IPS-20b (cell line): ENCODE measurements around the gene RIMS4.

Experiments used
- H3K27ac ChIP-seq: one replicate; pipeline ENCODE4 v1.5.1; 2013; ENCODE audit warnings: low read length
- H3K27me3 ChIP-seq: 2 replicates; pipeline ENCODE4 v1.6.1; 2013; ENCODE audit warnings: mild to moderate bottlenecking, low read length, inconsistent platforms; ENCODE audit not compliant: insufficient read depth
- H3K36me3 ChIP-seq: 2 replicates; pipeline ENCODE4 v1.6.1; 2013; ENCODE audit warnings: low read depth, mild to moderate bottlenecking, inconsistent platforms, low read length, moderate library complexity; ENCODE audit not compliant: insufficient read depth
- H3K4me1 ChIP-seq: 2 replicates; pipeline ENCODE4 v1.6.1; 2013; ENCODE audit warnings: mild to moderate bottlenecking, control low read depth, inconsistent platforms, low read length, moderate library complexity; ENCODE audit not compliant: insufficient read depth
- H3K4me3 ChIP-seq: 2 replicates; pipeline ENCODE4 v1.5.1; 2013; ENCODE audit warnings: mild to moderate bottlenecking, low read length, inconsistent platforms
- H3K9ac ChIP-seq: 2 replicates; pipeline ENCODE4 v1.6.1; 2013; ENCODE audit warnings: low read depth, mild to moderate bottlenecking, inconsistent platforms, low read length, moderate library complexity
- H3K9me3 ChIP-seq: 2 replicates; pipeline ENCODE4 v1.6.1; 2013; ENCODE audit warnings: mild to moderate bottlenecking, low read depth, low read length, inconsistent platforms; ENCODE audit not compliant: insufficient read depth

Gene RIMS4

GRCh38 chr20:44758247-44759101 is 51.9 kb downstream of the RIMS4 start:
- no peaks in the 10 kb centered on the region for H3K4me1 ChIP-seq
- no peaks in the 10 kb centered on the region for H3K9me3 ChIP-seq
- H3K36me3 ChIP-seq = peaks cover 8% of the 10 kb centered on the region; the same call in 1 of the 2 replicates
- no peak overlapping the region for H3K27ac ChIP-seq
- no peaks in the 10 kb centered on the region for H3K27me3 ChIP-seq
- no peak overlapping the region for H3K9ac ChIP-seq
- no peak overlapping the region for H3K4me3 ChIP-seq

- Histone ChIP-seq H3K9ac (no peak overlapping the region), H3K27me3 (no peaks in the 10 kb centered on the region), H3K4me3 (no peak overlapping the region), H3K4me1 (no peaks in the 10 kb centered on the region), H3K9me3 (no peaks in the 10 kb centered on the region), H3K27ac (no peak overlapping the region), H3K36me3 (peaks cover 8% of the 10 kb centered on the region; the same call in 1 of the 2 replicates)
These were observed 53.4 kb downstream of the RIMS4 start for GRCh38 chr20:44756956-44757355.

- no peak overlapping the region for H3K4me3 ChIP-seq
- H3K9me3 ChIP-seq = no peaks in the 10 kb centered on the region
- no peak overlapping the region for H3K9ac ChIP-seq
- no peak overlapping the region for H3K27ac ChIP-seq
- H3K36me3 ChIP-seq = peaks cover 8% of the 10 kb centered on the region; the same call in 1 of the 2 replicates
- no peaks in the 10 kb centered on the region for H3K4me1 ChIP-seq
- H3K27me3 ChIP-seq = no peaks in the 10 kb centered on the region
These were observed 54.2 kb downstream of the RIMS4 start for GRCh38 chr20:44756011-44756688.

- Histone ChIP-seq H3K4me3 (no peak overlapping the region), H3K4me1 (no peaks in the 10 kb centered on the region), H3K9ac (no peak overlapping the region), H3K27me3 (no peaks in the 10 kb centered on the region), H3K36me3 (peaks cover 8% of the 10 kb centered on the region; the same call in 1 of the 2 replicates), H3K9me3 (no peaks in the 10 kb centered on the region), H3K27ac (no peak overlapping the region)
These were observed 55.8 kb downstream of the RIMS4 start for GRCh38 chr20:44754554-44754953.

- Histone ChIP-seq H3K36me3 (peaks cover 8% of the 10 kb centered on the region; the same call in 1 of the 2 replicates), H3K27ac (no peak overlapping the region), H3K4me1 (peaks cover under 1% of the 10 kb centered on the region; the same call in 1 of the 2 replicates), H3K9ac (no peak overlapping the region), H3K9me3 (no peaks in the 10 kb centered on the region), H3K27me3 (peaks cover 2% of the 10 kb centered on the region), H3K4me3 (no peak overlapping the region)
These were observed 58.0 kb downstream of the RIMS4 start for GRCh38 chr20:44752099-44752931.

- Histone ChIP-seq H3K4me1 (peaks cover 6% of the 10 kb centered on the region; the same call in 1 of the 2 replicates), H3K27ac (no peak overlapping the region), H3K4me3 (no peak overlapping the region), H3K36me3 (no peaks in the 10 kb centered on the region), H3K9me3 (no peaks in the 10 kb centered on the region), H3K9ac (no peak overlapping the region), H3K27me3 (peaks cover 21% of the 10 kb centered on the region)
These were observed 60.1 kb downstream of the RIMS4 start for GRCh38 chr20:44750081-44750805.

- Histone ChIP-seq H3K27me3 (peaks cover 44% of the 10 kb centered on the region), H3K27ac (no peak overlapping the region), H3K36me3 (no peaks in the 10 kb centered on the region), H3K4me1 (peaks cover 6% of the 10 kb centered on the region; the same call in 1 of the 2 replicates), H3K9ac (no peak overlapping the region), H3K9me3 (no peaks in the 10 kb centered on the region), H3K4me3 (no peak overlapping the region)
These were observed 62.4 kb downstream of the RIMS4 start for GRCh38 chr20:44748005-44748370.

GRCh38 chr20:44747166-44748004 is 63.0 kb downstream of the RIMS4 start:
- no peaks in the 10 kb centered on the region for H3K9me3 ChIP-seq
- no peak overlapping the region for H3K27ac ChIP-seq
- H3K4me1 ChIP-seq = peaks cover 6% of the 10 kb centered on the region; the same call in 1 of the 2 replicates
- H3K27me3 ChIP-seq = peaks cover 49% of the 10 kb centered on the region
- H3K9ac ChIP-seq = peak overlapping the region; percentile 49; the same call in 1 of the 2 replicates
- H3K36me3 ChIP-seq = no peaks in the 10 kb centered on the region
- H3K4me3 ChIP-seq = peak overlapping the region; percentile 7; the same call in 1 of the 2 replicates

GRCh38 chr20:44746367-44747165 is 63.8 kb downstream of the RIMS4 start:
- H3K4me3 ChIP-seq = peak overlapping the region; percentile 61
- H3K27me3 ChIP-seq = peaks cover 57% of the 10 kb centered on the region
- peak overlapping the region; percentile 49; the same call in 1 of the 2 replicates for H3K9ac ChIP-seq
- H3K4me1 ChIP-seq = peaks cover 6% of the 10 kb centered on the region; the same call in 1 of the 2 replicates
- H3K9me3 ChIP-seq = no peaks in the 10 kb centered on the region
- H3K36me3 ChIP-seq = no peaks in the 10 kb centered on the region
- H3K27ac ChIP-seq = no peak overlapping the region
